GM12878 (cell line): ENCODE data around the gene TAS2R41. TPM values are rescaled to one million over a fixed set of nuclear protein-coding genes. Genes with fewer than 3 reads are reported as not detected.

Experiments
- ATAC-seq: fragments of 200-7000 bp; cut with Tn5 transposase; 3 replicates; pipeline ENCODE4 v1.9.1; 2020; ENCODE audit warnings: mild to moderate bottlenecking, moderate library complexity
- BruUV-seq: library from RNA; stranded (reverse); fragments of 400-500 nt; replicated peaks from 2 replicates; lab custom pipeline; 2021; lab: Mats Ljungman, UMichigan
- CTCF ChIA-PET: fragments of 300-600 bp; sonication (Branson Sonifier 250); formaldehyde crosslinking; extraction: SDS; loops from one replicate; lab custom pipeline; 2021; ENCODE audit warnings: inconsistent platforms; lab: Yijun Ruan, JAX
- POLR2A ChIA-PET: fragments of 350-600 bp; formaldehyde crosslinking; extraction: SDS; loops from one replicate; lab custom pipeline; 2021; ENCODE audit warnings: inconsistent platforms; lab: Charles Lee
- RAD21 ChIA-PET: fragments of 300-600 bp; sonication (Branson Sonifier 250); formaldehyde crosslinking; loops from one replicate; lab custom pipeline; 2023; ENCODE audit warnings: antibody characterized with exemption; ENCODE audit not compliant: unreplicated experiment; lab: Charles Lee
- SMC1A ChIA-PET: fragments of 300-600 bp; sonication (Branson Sonifier 250); formaldehyde crosslinking; loops from one replicate; lab custom pipeline; 2023; ENCODE audit not compliant: unreplicated experiment, uncharacterized antibody; lab: Charles Lee
- DNase-seq: peaks from one replicate; pipeline ENCODE4 v3.0.0-alpha.2; 2011; ENCODE audit warnings: low read depth, low spot score
- FAIRE-seq: peaks from 3 replicates; lab custom pipeline; 2011; peaks lifted over from hg19 to GRCh38; lab: Jason Lieb, UNC
- H2AFZ ChIP-seq: 2 replicates; pipeline ENCODE4 v1.6.0; 2011; ENCODE audit warnings: low read depth, low read length, control low read depth; ENCODE audit not compliant: control insufficient read depth
- H3K27ac ChIP-seq: 2 replicates; pipeline ENCODE4 v1.5.1; 2011; ENCODE audit warnings: control low read depth; ENCODE audit not compliant: control insufficient read depth, insufficient read depth
- H3K27me3 ChIP-seq, 2 experiments: replicated peaks in 1 of 2; 2 replicates each; pipeline versions ENCODE4 v1.6.0 to v1.6.1; 2011; ENCODE audit warnings: low read length in 1 of 2; ENCODE audit not compliant: control insufficient read depth in 2 of 2, insufficient read depth in 2 of 2
- H3K36me3 ChIP-seq, 2 experiments: 2 replicates each; pipeline ENCODE4 v1.5.1; 2011; ENCODE audit warnings: low read length in 1 of 2; ENCODE audit not compliant: control insufficient read depth in 2 of 2, insufficient read depth in 2 of 2
- H3K4me1 ChIP-seq: 2 replicates; pipeline ENCODE4 v1.6.1; 2011; ENCODE audit warnings: mild to moderate bottlenecking, low read length, moderate library complexity, mixed read lengths; ENCODE audit not compliant: control insufficient read depth, insufficient read depth
- H3K4me2 ChIP-seq: 2 replicates; pipeline ENCODE4 v1.6.0; 2011; ENCODE audit warnings: control low read depth; ENCODE audit not compliant: control insufficient read depth, insufficient read depth
- H3K4me3 ChIP-seq: fragments of 200-600 bp; sonication (generic); 2 replicates; pipeline ENCODE4 v1.5.1; 2016
- H3K79me2 ChIP-seq: 2 replicates; pipeline ENCODE4 v1.6.0; 2011; ENCODE audit warnings: low read length; ENCODE audit not compliant: control insufficient read depth, insufficient read depth
- H3K9ac ChIP-seq: 2 replicates; pipeline ENCODE4 v1.8.0; 2011; ENCODE audit warnings: low read length, control low read depth, mixed read lengths; ENCODE audit not compliant: control insufficient read depth, insufficient read depth
- H3K9me3 ChIP-seq: replicated peaks from 3 replicates; pipeline ENCODE4 v1.5.1; 2011; ENCODE audit warnings: mild to moderate bottlenecking, low read length; ENCODE audit not compliant: control insufficient read depth, insufficient read depth
- H4K20me1 ChIP-seq: 2 replicates; pipeline ENCODE4 v1.6.0; 2011; ENCODE audit not compliant: control insufficient read depth, insufficient read depth
- ATF7 ChIP-seq: fragments of 450-650 bp; IDR thresholded peaks from 2 replicates; pipeline ENCODE4 v1.6.1; 2016; ENCODE audit warnings: low read depth, mild to moderate bottlenecking
- BMI1 ChIP-seq: fragments of 450-650 bp; IDR thresholded peaks from 2 replicates; pipeline ENCODE4 v1.6.1; 2016; ENCODE audit warnings: mild to moderate bottlenecking, moderate library complexity, borderline replicate concordance
- BRCA1 ChIP-seq: IDR thresholded peaks from 2 replicates; pipeline ENCODE4 v1.6.1; 2011; ENCODE audit warnings: low read depth, low read length, improper control_type of control experiment
- HDAC6 ChIP-seq: fragments of 200-600 bp; sonication (generic); IDR thresholded peaks from one replicate; pipeline ENCODE4 v1.8.0; 2017; ENCODE audit warnings: antibody characterized with exemption; ENCODE audit not compliant: unreplicated experiment
- KLF5 ChIP-seq: fragments of 450-650 bp; IDR thresholded peaks from 2 replicates; pipeline ENCODE4 v1.6.1; 2014; ENCODE audit warnings: mild to moderate bottlenecking; ENCODE audit not compliant: partially characterized antibody
- MAX ChIP-seq: IDR thresholded peaks from 2 replicates; pipeline ENCODE4 v1.6.1; 2012; ENCODE audit warnings: low read depth, low read length, improper control_type of control experiment
- MYC ChIP-seq: IDR thresholded peaks from 2 replicates; pipeline ENCODE4 v1.6.1; 2011; ENCODE audit warnings: mild to moderate bottlenecking, low read length, moderate library complexity, inconsistent platforms; ENCODE audit not compliant: insufficient read depth, insufficient replicate concordance, insufficient read length, severe bottlenecking
- PAX8 ChIP-seq: fragments of 450-650 bp; IDR thresholded peaks from 2 replicates; pipeline ENCODE4 v1.6.1; 2017; ENCODE audit warnings: mild to moderate bottlenecking, moderate library complexity
- POLR2A ChIP-seq: IDR thresholded peaks from 2 replicates; pipeline ENCODE4 v1.6.1; 2011; ENCODE audit warnings: low read depth, mild to moderate bottlenecking, low read length
- RCOR1 ChIP-seq: conservative IDR thresholded peaks from 2 replicates; pipeline ENCODE4 v1.6.1; 2012; ENCODE audit warnings: low read depth, low read length, improper control_type of control experiment
- TBL1XR1 ChIP-seq: IDR thresholded peaks from 2 replicates; pipeline ENCODE4 v1.6.1; 2012; ENCODE audit warnings: low read depth, low read length, improper control_type of control experiment
- WRNIP1 ChIP-seq: IDR thresholded peaks from 2 replicates; pipeline ENCODE4 v1.6.1; 2011; ENCODE audit warnings: low read depth, low read length, improper control_type of control experiment, borderline replicate concordance
- WGBS: methylation state at CpG from one replicate; pipeline ENCODE4 v1.1.6; 2016; ENCODE audit warnings: low lambda C conversion rate; ENCODE audit not compliant: insufficient replicate concordance, insufficient coverage; ENCODE audit errors: missing lambda C conversion rate; 5-methylcytosine and 5-hydroxymethylcytosine counted together
- in situ Hi-C: fragments of 300-500 bp; cut with MboI; formaldehyde crosslinking; loops from 9 replicates; pipeline ENCODE4 v1.14.3; 2018; ENCODE audit warnings: mixed read lengths
- intact Hi-C: fragments of 100-400 bp; cut with micrococcal nuclease; formaldehyde crosslinking; loops from one replicate; pipeline ENCODE4 v1.14.2; 2022; ENCODE audit not compliant: unreplicated experiment
- polyA plus RNA-seq, 11 experiments: library from polyadenylated mRNA; depleted of rRNA in 4 of 11; unstranded in 6 of 11; stranded (reverse) in 5 of 11; fragments of >200 nt; fragmentation: Nextera tagmentation in 4 of 11; fragmentation: Illumina TruSeq in 1 of 11; extraction: Ambion mirVana in 4 of 11; extraction: Trizol in 1 of 11; gene quantifications; 1 replicate in 1 of 11; 2 replicates in 10 of 11; pipeline versions ENCODE4 v1.2.1 to v1.2.3, GENCODE V29; 2011 to 2016; ENCODE audit warnings: inconsistent platforms in 2 of 11, missing spikeins in 2 of 11, low read depth in 1 of 11
- total RNA-seq, 4 experiments: library from RNA; depleted of rRNA in 3 of 4; stranded (reverse); fragments of >200 nt in 3 of 4; fragmentation: Illumina TruSeq in 1 of 4; extraction: Trizol in 1 of 4; gene quantifications; 2 replicates each; pipeline versions ENCODE4 v1.2.1 to v1.2.3, GENCODE V29; 2013 to 2021
- TF ChIP-seq, protein P1 (sequence below): fragments of 450-650 bp; conservative IDR thresholded peaks from 2 replicates; pipeline ENCODE4 v1.6.1; 2017; ENCODE audit warnings: mild to moderate bottlenecking, moderate library complexity
- TF ChIP-seq, protein P2 (sequence below): fragments of 150-350 bp; IDR thresholded peaks from 2 replicates; pipeline ENCODE4 v1.6.1; 2014; ENCODE audit warnings: mild to moderate bottlenecking, low read depth, low read length
- TF ChIP-seq, protein P3 (sequence below): fragments of 450-650 bp; IDR thresholded peaks from 2 replicates; pipeline ENCODE4 v1.6.1; 2017; ENCODE audit warnings: mild to moderate bottlenecking, low read depth, inconsistent platforms; ENCODE audit not compliant: poor library complexity, severe bottlenecking

The TAS2R41 gene
- total and polyA plus RNA-seq, 10 of the 15 experiments (the other 5 are each of a cell fraction or from before 2014, with no cell fraction given): not detected

DNA sequence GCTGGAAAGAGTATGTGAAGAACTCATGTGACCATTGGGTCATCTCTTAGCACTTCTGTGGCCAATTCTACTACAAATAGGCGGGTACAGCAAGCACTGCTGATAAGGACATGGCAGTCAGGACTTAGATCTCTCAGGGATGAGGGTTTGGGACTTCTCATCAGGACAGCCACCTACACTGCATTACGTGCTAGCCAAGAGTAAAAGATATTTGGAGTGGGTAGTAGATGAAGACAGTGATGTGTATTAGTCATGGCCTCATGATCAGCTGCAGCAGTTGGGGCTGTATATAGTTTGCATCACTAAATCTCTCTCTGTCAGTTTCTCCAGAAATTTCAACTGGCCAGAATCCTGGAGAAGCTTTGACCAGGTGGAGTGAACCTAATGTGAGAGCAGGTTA, 25.2 kb upstream of the TAS2R41 start (continued):
- TF ChIP-seq WRNIP1 (no peak), BMI1 (no peak)

- TF ChIP-seq PAX8 (no peak), TBL1XR1 (no peak), MYC (no peak), POLR2A (no peak), KLF5 (no peak), HDAC6 (no peak), BRCA1 (no peak), MAX (no peak), RCOR1 (no peak), ATF7 (no peak)
- TF ChIP-seq, protein P1, sequence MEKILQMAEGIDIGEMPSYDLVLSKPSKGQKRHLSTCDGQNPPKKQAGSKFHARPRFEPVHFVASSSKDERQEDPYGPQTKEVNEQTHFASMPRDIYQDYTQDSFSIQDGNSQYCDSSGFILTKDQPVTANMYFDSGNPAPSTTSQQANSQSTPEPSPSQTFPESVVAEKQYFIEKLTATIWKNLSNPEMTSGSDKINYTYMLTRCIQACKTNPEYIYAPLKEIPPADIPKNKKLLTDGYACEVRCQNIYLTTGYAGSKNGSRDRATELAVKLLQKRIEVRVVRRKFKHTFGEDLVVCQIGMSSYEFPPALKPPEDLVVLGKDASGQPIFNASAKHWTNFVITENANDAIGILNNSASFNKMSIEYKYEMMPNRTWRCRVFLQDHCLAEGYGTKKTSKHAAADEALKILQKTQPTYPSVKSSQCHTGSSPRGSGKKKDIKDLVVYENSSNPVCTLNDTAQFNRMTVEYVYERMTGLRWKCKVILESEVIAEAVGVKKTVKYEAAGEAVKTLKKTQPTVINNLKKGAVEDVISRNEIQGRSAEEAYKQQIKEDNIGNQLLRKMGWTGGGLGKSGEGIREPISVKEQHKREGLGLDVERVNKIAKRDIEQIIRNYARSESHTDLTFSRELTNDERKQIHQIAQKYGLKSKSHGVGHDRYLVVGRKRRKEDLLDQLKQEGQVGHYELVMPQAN: no peak
- TF ChIP-seq, protein P2, sequence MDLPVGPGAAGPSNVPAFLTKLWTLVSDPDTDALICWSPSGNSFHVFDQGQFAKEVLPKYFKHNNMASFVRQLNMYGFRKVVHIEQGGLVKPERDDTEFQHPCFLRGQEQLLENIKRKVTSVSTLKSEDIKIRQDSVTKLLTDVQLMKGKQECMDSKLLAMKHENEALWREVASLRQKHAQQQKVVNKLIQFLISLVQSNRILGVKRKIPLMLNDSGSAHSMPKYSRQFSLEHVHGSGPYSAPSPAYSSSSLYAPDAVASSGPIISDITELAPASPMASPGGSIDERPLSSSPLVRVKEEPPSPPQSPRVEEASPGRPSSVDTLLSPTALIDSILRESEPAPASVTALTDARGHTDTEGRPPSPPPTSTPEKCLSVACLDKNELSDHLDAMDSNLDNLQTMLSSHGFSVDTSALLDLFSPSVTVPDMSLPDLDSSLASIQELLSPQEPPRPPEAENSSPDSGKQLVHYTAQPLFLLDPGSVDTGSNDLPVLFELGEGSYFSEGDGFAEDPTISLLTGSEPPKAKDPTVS: no peak
- TF ChIP-seq, protein P3, sequence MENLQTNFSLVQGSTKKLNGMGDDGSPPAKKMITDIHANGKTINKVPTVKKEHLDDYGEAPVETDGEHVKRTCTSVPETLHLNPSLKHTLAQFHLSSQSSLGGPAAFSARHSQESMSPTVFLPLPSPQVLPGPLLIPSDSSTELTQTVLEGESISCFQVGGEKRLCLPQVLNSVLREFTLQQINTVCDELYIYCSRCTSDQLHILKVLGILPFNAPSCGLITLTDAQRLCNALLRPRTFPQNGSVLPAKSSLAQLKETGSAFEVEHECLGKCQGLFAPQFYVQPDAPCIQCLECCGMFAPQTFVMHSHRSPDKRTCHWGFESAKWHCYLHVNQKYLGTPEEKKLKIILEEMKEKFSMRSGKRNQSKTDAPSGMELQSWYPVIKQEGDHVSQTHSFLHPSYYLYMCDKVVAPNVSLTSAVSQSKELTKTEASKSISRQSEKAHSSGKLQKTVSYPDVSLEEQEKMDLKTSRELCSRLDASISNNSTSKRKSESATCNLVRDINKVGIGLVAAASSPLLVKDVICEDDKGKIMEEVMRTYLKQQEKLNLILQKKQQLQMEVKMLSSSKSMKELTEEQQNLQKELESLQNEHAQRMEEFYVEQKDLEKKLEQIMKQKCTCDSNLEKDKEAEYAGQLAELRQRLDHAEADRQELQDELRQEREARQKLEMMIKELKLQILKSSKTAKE: no peak
- ChIA-PET POLR2A (no interaction called here), SMC1A (no interaction called here), RAD21 (no interaction called here), CTCF (interaction anchor here (0.9 to 1.7 kb wide), 2 partner anchors 119 to 214 kb away, joined by 3 to 5 read pairs; no protein-coding TSS in a partner anchor)
- DNase-seq (no peak), ATAC-seq (no peak), FAIRE-seq (no peak)
- no peaks in the 10 kb centered on the region for H4K20me1 ChIP-seq
- no peaks in the 10 kb centered on the region for H3K79me2 ChIP-seq
- no peak overlapping the region for H3K4me3 ChIP-seq
- no peaks in the 10 kb centered on the region for H3K4me1 ChIP-seq
- no TSS peak for BruUV-seq
- no peaks in the 10 kb centered on the region for H3K36me3 ChIP-seq
- no peak overlapping the region for H2AFZ ChIP-seq
- H3K27ac ChIP-seq: no peak overlapping the region
- H3K9me3 ChIP-seq: no peaks in the 10 kb centered on the region
- in situ Hi-C loops: no loop called here
- intact Hi-C loops: no loop called here
- no peak overlapping the region for H3K9ac ChIP-seq
- H3K27me3 ChIP-seq: peaks cover 0 to 4% of the 10 kb centered on the region in 2 experiments; a peak in 1 of 4 replicates
- 26% methylated on average over 1 of the region's 1 CpG for WGBS
- no peak overlapping the region for H3K4me2 ChIP-seq
These were observed 23.5 kb upstream of the TAS2R41 start for GRCh38 chr7:143454091-143454680.
